ENCODE results near the gene MTNR1A. TPM values are rescaled to one million over a fixed set of nuclear protein-coding genes. Genes with fewer than 3 reads are reported as not detected.

Gene MTNR1A
- total and polyA plus RNA-seq, 9 of the 15 experiments (the other 6 are each of a cell fraction or from before 2014, with no cell fraction given): 0.09 to 0.12 (median 0.10) TPM; not detected in 5

DNA sequence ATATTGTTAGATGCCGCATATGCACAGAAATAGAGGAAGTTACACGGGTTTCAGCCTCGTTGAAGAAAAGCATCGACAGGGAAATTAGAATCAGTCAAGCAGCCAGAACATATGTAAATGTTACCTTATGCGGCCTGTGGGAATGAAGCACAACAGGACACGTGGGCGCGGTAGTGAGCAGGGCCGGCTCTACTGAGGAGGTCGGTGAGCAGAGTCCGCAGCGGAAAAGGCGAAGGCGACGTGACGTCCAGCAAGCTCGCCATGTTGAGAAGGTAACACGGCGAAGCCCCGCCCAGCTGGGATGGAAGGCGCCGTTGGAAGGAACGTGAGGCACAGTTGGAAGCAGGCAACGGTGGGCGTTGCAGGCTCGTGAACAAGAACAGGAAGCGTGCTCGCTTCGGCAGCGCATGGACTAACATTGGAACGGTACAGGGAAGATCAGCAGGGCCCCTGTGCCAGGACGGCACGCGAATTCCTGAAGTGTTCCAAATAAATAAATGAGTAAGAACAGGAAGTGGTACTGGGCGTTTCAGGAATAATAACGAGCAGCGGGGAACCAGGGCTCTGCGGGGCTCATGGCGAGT is 54.6 kb downstream of the MTNR1A start (continued):
- TF ChIP-seq, protein P1, sequence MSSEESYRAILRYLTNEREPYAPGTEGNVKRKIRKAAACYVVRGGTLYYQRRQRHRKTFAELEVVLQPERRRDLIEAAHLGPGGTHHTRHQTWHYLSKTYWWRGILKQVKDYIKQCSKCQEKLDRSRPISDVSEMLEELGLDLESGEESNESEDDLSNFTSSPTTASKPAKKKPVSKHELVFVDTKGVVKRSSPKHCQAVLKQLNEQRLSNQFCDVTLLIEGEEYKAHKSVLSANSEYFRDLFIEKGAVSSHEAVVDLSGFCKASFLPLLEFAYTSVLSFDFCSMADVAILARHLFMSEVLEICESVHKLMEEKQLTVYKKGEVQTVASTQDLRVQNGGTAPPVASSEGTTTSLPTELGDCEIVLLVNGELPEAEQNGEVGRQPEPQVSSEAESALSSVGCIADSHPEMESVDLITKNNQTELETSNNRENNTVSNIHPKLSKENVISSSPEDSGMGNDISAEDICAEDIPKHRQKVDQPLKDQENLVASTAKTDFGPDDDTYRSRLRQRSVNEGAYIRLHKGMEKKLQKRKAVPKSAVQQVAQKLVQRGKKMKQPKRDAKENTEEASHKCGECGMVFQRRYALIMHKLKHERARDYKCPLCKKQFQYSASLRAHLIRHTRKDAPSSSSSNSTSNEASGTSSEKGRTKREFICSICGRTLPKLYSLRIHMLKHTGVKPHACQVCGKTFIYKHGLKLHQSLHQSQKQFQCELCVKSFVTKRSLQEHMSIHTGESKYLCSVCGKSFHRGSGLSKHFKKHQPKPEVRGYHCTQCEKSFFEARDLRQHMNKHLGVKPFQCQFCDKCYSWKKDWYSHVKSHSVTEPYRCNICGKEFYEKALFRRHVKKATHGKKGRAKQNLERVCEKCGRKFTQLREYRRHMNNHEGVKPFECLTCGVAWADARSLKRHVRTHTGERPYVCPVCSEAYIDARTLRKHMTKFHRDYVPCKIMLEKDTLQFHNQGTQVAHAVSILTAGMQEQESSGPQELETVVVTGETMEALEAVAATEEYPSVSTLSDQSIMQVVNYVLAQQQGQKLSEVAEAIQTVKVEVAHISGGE (CRISPR knock-in tag; IDR thresholded peaks at IDR 0.05): peak in 1 of 3 experiments; percentile 61; a peak in 2 of 6 replicates
- 0 out of 2 replicates have a peak, but pooled peaks have one; percentile 39 for TF ChIP-seq NR2C2 (CRISPR knock-in tag; IDR thresholded peaks at IDR 0.05)
- no peak; the same call in 1 of the 2 replicates for TF ChIP-seq NR2C2 (tag; IDR thresholded peaks at IDR 0.05)
- TF ChIP-seq ZNF134 (CRISPR knock-in tag; conservative IDR thresholded peaks at IDR 0.05): 0 out of 2 replicates have a peak, but pooled peaks have one; percentile 13
- TF ChIP-seq, protein P2, sequence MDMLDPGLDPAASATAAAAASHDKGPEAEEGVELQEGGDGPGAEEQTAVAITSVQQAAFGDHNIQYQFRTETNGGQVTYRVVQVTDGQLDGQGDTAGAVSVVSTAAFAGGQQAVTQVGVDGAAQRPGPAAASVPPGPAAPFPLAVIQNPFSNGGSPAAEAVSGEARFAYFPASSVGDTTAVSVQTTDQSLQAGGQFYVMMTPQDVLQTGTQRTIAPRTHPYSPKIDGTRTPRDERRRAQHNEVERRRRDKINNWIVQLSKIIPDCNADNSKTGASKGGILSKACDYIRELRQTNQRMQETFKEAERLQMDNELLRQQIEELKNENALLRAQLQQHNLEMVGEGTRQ (CRISPR knock-in tag; IDR thresholded peaks at IDR 0.05): peak; percentile 82
- TF ChIP-seq, protein P3, sequence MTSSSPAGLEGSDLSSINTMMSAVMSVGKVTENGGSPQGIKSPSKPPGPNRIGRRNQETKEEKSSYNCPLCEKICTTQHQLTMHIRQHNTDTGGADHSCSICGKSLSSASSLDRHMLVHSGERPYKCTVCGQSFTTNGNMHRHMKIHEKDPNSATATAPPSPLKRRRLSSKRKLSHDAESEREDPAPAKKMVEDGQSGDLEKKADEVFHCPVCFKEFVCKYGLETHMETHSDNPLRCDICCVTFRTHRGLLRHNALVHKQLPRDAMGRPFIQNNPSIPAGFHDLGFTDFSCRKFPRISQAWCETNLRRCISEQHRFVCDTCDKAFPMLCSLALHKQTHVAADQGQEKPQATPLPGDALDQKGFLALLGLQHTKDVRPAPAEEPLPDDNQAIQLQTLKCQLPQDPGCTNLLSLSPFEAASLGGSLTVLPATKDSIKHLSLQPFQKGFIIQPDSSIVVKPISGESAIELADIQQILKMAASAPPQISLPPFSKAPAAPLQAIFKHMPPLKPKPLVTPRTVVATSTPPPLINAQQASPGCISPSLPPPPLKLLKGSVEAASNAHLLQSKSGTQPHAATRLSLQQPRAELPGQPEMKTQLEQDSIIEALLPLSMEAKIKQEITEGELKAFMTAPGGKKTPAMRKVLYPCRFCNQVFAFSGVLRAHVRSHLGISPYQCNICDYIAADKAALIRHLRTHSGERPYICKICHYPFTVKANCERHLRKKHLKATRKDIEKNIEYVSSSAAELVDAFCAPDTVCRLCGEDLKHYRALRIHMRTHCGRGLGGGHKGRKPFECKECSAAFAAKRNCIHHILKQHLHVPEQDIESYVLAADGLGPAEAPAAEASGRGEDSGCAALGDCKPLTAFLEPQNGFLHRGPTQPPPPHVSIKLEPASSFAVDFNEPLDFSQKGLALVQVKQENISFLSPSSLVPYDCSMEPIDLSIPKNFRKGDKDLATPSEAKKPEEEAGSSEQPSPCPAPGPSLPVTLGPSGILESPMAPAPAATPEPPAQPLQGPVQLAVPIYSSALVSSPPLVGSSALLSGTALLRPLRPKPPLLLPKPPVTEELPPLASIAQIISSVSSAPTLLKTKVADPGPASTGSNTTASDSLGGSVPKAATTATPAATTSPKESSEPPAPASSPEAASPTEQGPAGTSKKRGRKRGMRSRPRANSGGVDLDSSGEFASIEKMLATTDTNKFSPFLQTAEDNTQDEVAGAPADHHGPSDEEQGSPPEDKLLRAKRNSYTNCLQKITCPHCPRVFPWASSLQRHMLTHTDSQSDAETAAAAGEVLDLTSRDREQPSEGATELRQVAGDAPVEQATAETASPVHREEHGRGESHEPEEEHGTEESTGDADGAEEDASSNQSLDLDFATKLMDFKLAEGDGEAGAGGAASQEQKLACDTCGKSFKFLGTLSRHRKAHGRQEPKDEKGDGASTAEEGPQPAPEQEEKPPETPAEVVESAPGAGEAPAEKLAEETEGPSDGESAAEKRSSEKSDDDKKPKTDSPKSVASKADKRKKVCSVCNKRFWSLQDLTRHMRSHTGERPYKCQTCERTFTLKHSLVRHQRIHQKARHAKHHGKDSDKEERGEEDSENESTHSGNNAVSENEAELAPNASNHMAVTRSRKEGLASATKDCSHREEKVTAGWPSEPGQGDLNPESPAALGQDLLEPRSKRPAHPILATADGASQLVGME (CRISPR knock-in tag; IDR thresholded peaks at IDR 0.05): no peak
- TF ChIP-seq GABPB1 (CRISPR knock-in tag; IDR thresholded peaks at IDR 0.05): peak; percentile 73; the same call in 1 of the 2 replicates
- TF ChIP-seq HCFC1 (IDR thresholded peaks at IDR 0.05; ENCODE audit: low read depth, low read length): peak; percentile 88
- peak; percentile 33; the same call in 1 of the 2 replicates for TF ChIP-seq SMAD4 (CRISPR knock-in tag; conservative IDR thresholded peaks at IDR 0.05)
- TF ChIP-seq TRIM28 (IDR thresholded peaks at IDR 0.05): peak; percentile 62
- peak; percentile 81; the same call in 1 of the 2 replicates for TF ChIP-seq EHMT2 (IDR thresholded peaks at IDR 0.05)
- TF ChIP-seq POLR2AphosphoS5 (IDR thresholded peaks at IDR 0.05; ENCODE audit: control insufficient read depth, insufficient read depth, low read depth, low read length): peak; percentile 66
- TF ChIP-seq NCOA2 (IDR thresholded peaks at IDR 0.05; ENCODE audit: partially characterized antibody in 2 of 2): no peak
- TF ChIP-seq PHB (CRISPR knock-in tag; IDR thresholded peaks at IDR 0.05): no peak
- TF ChIP-seq CSDE1 (IDR thresholded peaks at IDR 0.05): peak in 1 of 2 experiments; percentile 41; a peak in 1 of 4 replicates
- no peak for TF ChIP-seq HDAC8 (tag; IDR thresholded peaks at IDR 0.05)
- TF ChIP-seq NRF1 (conservative IDR thresholded peaks at IDR 0.05 in 1 of 2, IDR thresholded peaks at IDR 0.05 in 1 of 2): peak; percentile 73 to 79
- peak; percentile 42; the same call in 1 of the 2 replicates for TF ChIP-seq CBX1 (IDR thresholded peaks at IDR 0.05; ENCODE audit: low read depth)
